ENCODE data around the gene KRT36.

Gene KRT36

DNA sequence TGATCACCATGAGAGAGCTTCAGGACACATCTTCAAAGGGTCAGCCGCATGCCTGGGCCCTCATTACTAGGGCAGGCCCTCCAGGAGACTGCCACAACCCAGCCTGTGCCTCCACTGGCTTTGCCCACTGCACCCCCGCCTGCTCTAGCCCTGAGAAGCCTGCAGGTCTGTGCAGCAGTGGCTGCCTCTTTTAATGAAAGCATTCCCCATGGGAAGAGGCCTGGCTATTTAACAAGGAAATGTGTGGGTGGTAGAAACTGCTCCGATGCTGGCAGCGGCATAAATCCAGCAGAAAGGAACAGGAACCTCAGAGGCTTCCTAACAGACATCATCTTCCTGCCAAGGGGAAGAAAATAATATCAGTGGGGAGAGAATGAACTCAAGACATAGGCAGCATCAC is 22.1 kb downstream of the KRT36 start:
- TF ChIP-seq ZFX (IDR thresholded peaks at IDR 0.05; ENCODE audit: borderline replicate concordance) = no peak
- TF ChIP-seq, protein P1, sequence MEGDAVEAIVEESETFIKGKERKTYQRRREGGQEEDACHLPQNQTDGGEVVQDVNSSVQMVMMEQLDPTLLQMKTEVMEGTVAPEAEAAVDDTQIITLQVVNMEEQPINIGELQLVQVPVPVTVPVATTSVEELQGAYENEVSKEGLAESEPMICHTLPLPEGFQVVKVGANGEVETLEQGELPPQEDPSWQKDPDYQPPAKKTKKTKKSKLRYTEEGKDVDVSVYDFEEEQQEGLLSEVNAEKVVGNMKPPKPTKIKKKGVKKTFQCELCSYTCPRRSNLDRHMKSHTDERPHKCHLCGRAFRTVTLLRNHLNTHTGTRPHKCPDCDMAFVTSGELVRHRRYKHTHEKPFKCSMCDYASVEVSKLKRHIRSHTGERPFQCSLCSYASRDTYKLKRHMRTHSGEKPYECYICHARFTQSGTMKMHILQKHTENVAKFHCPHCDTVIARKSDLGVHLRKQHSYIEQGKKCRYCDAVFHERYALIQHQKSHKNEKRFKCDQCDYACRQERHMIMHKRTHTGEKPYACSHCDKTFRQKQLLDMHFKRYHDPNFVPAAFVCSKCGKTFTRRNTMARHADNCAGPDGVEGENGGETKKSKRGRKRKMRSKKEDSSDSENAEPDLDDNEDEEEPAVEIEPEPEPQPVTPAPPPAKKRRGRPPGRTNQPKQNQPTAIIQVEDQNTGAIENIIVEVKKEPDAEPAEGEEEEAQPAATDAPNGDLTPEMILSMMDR (IDR thresholded peaks at IDR 0.05) = no peak
- no peak overlapping the region for H3K27ac ChIP-seq

DNA sequence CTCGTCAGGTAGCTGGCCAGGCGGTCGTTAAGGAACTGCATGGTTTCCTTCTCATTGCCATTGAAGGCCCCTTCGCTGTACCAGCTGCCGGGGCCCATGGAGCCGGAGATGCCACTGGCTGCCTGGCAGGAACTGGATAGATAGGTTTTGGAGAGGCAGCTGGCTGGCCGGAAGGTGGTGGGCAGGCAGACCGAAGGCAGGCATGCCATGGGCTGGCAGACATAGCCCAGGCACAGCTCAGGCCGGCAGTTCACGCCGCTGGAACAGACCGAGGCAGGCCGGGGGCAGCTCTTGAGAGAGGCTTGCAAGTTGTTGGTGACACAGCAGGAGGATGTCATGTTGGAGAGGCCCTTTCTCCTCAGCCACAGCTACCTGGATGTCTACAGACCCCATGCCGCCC is 22.7 kb downstream of the KRT36 start, which contains the start of gene KRT32:
TSS of gene KRT32 (minus strand) at position 399 of the 400 bp plus-strand sequence. CDS start at position 338, 61 bp downstream.
- no peak within 1 kb of the TSS for H3K27ac ChIP-seq
- no peak for TF ChIP-seq ZFX (IDR thresholded peaks at IDR 0.05; ENCODE audit: borderline replicate concordance)
- TF ChIP-seq, protein P1 (IDR thresholded peaks at IDR 0.05) = no peak

DNA sequence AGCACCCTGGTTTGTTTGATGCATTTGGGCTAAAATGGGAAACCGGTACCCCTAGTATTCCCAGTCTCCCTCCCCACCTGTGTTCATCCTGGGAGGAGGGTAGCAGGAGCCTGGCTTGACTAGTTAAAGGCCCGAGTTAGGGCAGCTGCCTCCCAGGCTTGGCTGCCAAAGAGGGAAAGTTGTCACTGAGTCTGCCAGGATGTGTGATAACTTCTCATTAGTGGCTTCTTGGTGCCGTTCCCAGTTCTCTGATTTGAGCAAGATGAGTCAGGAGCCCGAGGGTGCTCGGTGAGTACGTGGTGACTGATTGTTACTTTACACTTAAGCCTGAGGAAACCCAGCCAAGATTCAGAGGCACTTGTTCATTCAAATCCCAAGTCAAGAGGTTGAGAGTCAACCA is 25.0 kb downstream of the KRT36 start:
- no peak overlapping the region for H3K27ac ChIP-seq
- no peak for TF ChIP-seq ZFX (IDR thresholded peaks at IDR 0.05; ENCODE audit: borderline replicate concordance)
- TF ChIP-seq, protein P1 (IDR thresholded peaks at IDR 0.05) = no peak

DNA sequence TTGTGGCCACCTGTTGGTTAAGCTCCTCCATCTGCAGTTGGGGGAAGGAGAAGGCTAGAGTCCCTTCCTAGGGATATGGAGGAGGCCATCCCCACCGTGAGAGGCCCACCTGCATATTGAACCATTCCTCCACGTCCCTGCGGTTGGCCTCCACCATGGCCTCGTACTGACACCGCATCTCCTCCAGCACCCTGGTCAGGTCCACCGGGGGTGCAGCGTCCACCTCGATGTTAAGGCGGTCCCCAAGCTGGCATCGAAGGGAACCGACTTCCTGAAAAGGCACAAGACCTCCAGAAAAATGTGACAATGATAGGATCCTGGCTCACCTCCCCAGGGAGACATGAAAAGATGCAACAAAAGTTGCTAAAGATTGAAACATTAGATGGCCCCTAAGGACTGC is 25.5 kb downstream of the KRT36 start:
- TF ChIP-seq, protein P1 (IDR thresholded peaks at IDR 0.05) = no peak
- TF ChIP-seq ZFX (IDR thresholded peaks at IDR 0.05; ENCODE audit: borderline replicate concordance) = no peak

DNA sequence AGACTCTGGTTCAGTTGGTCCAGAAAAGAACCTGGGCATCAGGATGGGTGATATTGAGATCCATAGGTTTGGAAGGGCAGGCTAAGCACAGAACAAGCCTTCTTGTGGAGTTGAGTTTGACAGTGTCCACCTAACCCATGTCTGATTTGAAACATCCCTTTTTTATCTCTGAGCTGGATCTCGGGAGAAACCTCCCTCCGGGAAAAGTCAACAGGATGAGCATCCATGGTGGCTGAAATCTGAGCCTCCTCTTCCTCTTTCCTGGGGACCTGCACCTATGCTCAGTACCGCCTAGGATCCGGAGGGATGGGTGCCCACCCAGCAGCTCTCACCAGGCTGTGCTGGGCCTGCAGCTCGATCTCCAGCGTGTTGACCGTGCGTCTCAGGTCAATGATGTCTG is 26.0 kb downstream of the KRT36 start:
- no peak overlapping the region for H3K27ac ChIP-seq
- TF ChIP-seq, protein P1 (IDR thresholded peaks at IDR 0.05) = no peak
- no peak for TF ChIP-seq ZFX (IDR thresholded peaks at IDR 0.05; ENCODE audit: borderline replicate concordance)

More for the DNA sequence above, 25.5 kb downstream of the KRT36 start:
- H3K27ac ChIP-seq = no peak overlapping the region

DNA sequence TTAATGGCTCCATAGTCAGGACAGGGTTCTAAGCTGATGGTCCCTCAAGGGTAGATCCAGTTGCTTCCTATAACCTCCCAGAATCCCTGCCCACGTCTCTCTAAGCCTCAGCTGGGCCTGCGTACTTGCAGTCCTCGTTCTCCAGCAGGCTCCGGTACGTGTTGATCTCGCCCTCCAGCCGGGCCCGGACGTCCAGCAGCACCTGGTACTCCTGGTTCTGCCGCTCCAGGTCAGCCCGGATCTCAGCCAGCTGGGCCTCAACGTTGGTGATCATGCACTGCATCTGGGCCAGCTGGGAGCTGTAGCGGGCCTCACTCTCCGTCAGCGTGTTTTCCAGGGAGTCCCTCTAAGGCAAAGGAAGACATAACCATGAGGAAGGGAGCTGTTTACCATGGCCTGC is 27.0 kb downstream of the KRT36 start:
- TF ChIP-seq, protein P1 (IDR thresholded peaks at IDR 0.05) = no peak
- TF ChIP-seq ZFX (IDR thresholded peaks at IDR 0.05; ENCODE audit: borderline replicate concordance) = no peak
- H3K27ac ChIP-seq = no peak overlapping the region

DNA sequence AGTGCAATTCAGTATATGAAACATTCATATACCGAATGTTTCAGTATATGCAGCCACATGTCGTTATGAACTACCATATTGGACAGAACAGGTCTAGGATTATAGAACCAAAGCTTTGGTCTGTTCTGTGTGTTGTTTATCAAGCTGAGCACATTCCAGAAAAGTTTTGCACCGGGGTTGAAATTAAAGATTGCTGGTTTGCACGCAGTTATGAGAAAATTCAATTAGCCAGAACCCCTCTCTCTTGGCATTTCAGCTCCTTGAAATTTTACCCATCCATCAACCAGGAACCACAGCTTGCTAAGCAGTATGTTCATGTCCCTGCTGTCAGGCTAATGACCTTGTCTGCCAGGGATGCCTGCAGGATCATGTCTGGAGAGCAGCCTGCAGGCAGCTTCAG is 32.0 kb downstream of the KRT36 start:
- TF ChIP-seq, protein P1 (IDR thresholded peaks at IDR 0.05) = no peak
- TF ChIP-seq ZFX (IDR thresholded peaks at IDR 0.05; ENCODE audit: borderline replicate concordance) = no peak
- no peak overlapping the region for H3K27ac ChIP-seq
